ENCODE measurements around the gene TMEM114.

The TMEM114 gene

DNA sequence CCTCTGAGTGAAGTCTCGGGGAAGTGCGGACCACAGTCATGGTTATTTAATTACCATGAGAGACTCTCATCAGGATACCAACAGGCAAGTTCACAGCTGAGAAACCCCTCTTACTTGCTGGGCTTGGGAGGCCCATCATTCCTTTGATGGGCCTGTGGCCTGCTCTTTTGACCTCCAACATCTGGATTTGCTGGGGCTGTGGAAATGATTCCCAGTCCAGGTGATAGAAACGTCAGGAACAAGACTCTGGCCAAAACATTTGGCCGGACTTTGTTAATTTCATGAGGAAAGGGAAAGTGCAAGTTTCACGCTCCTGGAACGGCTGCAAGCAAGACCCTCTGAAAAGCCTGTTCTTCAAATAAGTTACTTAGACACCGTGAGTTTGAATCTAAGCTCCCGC, 42.5 kb downstream of the TMEM114 start:
- DNase-seq: no peak

DNA sequence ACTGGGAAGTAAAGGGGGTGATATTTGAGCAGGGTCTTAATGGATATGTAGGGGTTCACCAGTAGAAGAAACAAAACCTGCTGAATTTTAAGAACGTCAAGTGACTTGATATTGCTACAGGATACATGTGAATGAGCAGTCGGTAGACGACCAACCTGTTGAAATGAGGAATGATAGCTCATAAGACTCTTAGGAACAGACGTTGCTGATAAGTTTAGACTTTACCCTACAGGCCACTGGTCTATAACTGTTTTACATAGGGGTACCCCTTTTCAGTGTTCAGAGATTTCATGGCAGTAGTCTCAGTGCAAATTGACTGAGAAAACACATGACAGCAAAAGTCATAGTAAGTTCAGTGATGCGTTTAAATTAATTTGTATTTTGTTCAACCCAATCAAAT, 45.9 kb downstream of the TMEM114 start:
- DNase-seq: no peak

DNA sequence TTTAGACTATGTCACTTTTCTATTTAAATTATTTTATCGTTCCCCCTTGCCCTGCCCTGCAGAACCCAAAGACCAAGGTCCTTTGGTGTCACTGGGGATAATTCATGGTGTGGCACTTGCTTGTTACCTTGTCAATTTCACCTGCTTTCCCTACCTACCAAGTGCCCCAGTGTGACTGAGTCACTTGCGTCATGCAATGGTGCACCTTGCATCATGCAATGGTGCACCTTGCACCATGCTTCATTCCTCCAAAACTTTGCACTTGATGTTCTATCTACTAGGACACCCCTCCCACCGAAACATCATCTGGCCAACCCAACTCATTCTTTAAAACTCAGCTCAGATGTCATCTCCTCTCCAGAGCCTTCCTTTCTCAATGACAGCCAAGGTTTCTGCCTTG, 47.1 kb downstream of the TMEM114 start:
- no peak for DNase-seq

GRCh38 chr16:8542393-8542792, 47.9 kb downstream of the TMEM114 start:
- DNase-seq: no peak

DNA sequence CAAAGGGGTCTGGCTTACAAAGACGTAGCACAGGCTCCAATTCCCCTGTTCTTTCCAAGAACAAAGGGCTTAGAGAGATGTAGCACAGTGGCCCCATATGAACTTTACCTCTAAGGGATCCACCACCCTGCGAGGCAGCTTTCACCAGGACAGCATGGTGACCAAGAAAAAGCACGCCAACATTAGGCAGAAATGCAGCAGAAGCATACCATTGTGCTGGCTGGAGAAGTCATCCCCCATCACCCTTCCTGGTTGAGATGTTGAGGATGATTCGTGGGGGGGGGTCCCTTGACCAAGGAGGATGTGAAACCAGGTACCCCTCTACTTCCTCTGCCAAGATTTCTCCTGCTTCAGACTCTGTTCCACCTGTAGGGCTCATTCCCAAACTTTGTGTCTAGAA, 48.4 kb downstream of the TMEM114 start:
- DNase-seq: no peak

GRCh38 chr16:8537691-8538342, 52.5 kb downstream of the TMEM114 start:
- no peak for DNase-seq

GRCh38 chr16:8533509-8533908, 56.8 kb downstream of the TMEM114 start:
- no peak for DNase-seq

DNA sequence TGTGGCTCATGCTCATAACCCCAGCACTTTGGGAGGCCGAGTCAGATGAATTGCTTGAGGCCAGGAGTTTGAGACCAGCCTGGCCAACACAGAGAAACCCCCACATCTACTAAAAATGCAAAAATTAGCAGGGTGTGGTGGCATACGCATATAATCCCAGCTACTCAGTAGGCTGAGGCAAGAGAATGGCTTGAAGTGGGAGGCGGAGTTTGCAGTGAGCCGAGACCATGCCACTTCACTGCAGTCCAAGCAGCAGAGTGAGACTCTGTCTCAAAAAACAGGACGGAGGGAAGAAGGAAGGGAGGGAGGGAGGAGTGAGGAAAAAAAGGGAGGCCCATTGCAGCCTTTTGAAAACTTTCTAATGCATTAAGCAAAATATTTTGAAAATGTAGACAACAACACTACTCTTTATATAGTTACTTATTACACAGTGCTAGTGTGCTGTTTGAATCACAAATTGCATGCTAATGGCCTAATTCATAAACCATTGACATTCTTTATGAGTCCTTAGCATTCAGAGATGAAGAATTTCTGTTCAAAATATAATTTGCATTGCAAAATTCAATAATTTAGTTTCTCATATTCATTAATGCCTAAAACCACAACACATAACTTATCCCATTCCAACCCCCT, 59.4 kb downstream of the TMEM114 start:
- no peak for DNase-seq

- no peak for DNase-seq
Observed at GRCh38 chr16:8528471-8528870, 61.8 kb downstream of the TMEM114 start.

- DNase-seq: no peak
Observed at GRCh38 chr16:8523932-8524331, 66.4 kb downstream of the TMEM114 start.

- DNase-seq: no peak
Observed at GRCh38 chr16:8522757-8523156, 67.6 kb downstream of the TMEM114 start.

- DNase-seq: no peak
Observed at GRCh38 chr16:8519643-8520042, 70.7 kb downstream of the TMEM114 start.
